CD4-positive, alpha-beta T cell (primary cell): ENCODE results near the gene DGAT2L6. TPM values are rescaled to one million over a fixed set of nuclear protein-coding genes. Genes with fewer than 3 reads are reported as not detected.
"Not testable (repeated sequence)": the region's sequence is repeated elsewhere in the genome, so short reads cannot be mapped to it uniquely, and the experiment has no call there.

ENCODE experiments used
- ATAC-seq: fragments of 200-7000 bp; cut with Tn5 transposase; one replicate; pipeline ENCODE4 v1.10.0; 2022; ENCODE audit warnings: mild to moderate bottlenecking; ENCODE audit not compliant: poor library complexity
- CTCF ChIA-PET: fragments of 350-600 bp; sonication (Branson Sonifier 250); formaldehyde crosslinking; loops from one replicate; lab custom pipeline; 2021; ENCODE audit warnings: antibody characterized with exemption, inconsistent platforms; lab: Charles Lee
- POLR2A ChIA-PET: fragments of 350-600 bp; sonication (Branson Sonifier 250); formaldehyde crosslinking; loops from one replicate; lab custom pipeline; 2021; ENCODE audit warnings: antibody characterized with exemption, inconsistent platforms; lab: Charles Lee
- DNase-seq, 14 experiments: peaks; one replicate each; pipeline ENCODE4 v3.0.0-alpha.2; 2013 to 2020; ENCODE audit warnings: mixed read lengths in 2 of 14
- H3K27ac ChIP-seq, 2 donors: one replicate each; pipeline versions ENCODE4 v1.5.1 to v1.7.0; 2013; ENCODE audit warnings: low read length in 2 of 2, low read depth in 1 of 2, mild to moderate bottlenecking in 1 of 2
- H3K27me3 ChIP-seq, 2 experiments: 1 replicate in 1 of 2; 2 replicates in 1 of 2; pipeline versions ENCODE4 v1.6.1 to v1.7.0; 2013; ENCODE audit warnings: low read length in 2 of 2, control low read depth in 1 of 2, mild to moderate bottlenecking in 1 of 2, moderate library complexity in 1 of 2; ENCODE audit not compliant: insufficient read depth in 2 of 2, control insufficient read depth in 1 of 2
- H3K36me3 ChIP-seq: one replicate; pipeline ENCODE4 v1.6.1; 2013; ENCODE audit warnings: low read length, control low read depth; ENCODE audit not compliant: insufficient read depth
- H3K4me1 ChIP-seq: one replicate; pipeline ENCODE4 v1.6.1; 2013; ENCODE audit warnings: low read length, control low read depth; ENCODE audit not compliant: insufficient read depth
- H3K4me3 ChIP-seq: one replicate; pipeline ENCODE4 v1.5.1; 2013; ENCODE audit warnings: mild to moderate bottlenecking, low read length, moderate library complexity
- H3K9me3 ChIP-seq, 2 experiments: 1 replicate in 1 of 2; 2 replicates in 1 of 2; pipeline versions ENCODE4 v1.6.1 to v1.7.0; 2013; ENCODE audit warnings: low read length in 2 of 2, mild to moderate bottlenecking in 2 of 2, control low read depth in 1 of 2, moderate library complexity in 1 of 2; ENCODE audit not compliant: control insufficient read depth in 1 of 2, insufficient read depth in 1 of 2
- H3K27ac Mint-ChIP-seq: one replicate; pipeline ENCODE4 v1.8.0; 2020; ENCODE audit warnings: mixed read lengths
- H3K27me3 Mint-ChIP-seq: one replicate; pipeline ENCODE4 v1.8.0; 2021; ENCODE audit warnings: mixed read lengths
- H3K36me3 Mint-ChIP-seq: one replicate; pipeline ENCODE4 v1.8.0; 2021; ENCODE audit warnings: low read depth, mixed read lengths
- H3K4me1 Mint-ChIP-seq: one replicate; pipeline ENCODE4 v1.8.0; 2021; ENCODE audit warnings: low read depth, mixed read lengths
- H3K4me3 Mint-ChIP-seq: one replicate; pipeline ENCODE4 v1.8.0; 2020; ENCODE audit warnings: mild to moderate bottlenecking, mixed read lengths
- H3K9me3 Mint-ChIP-seq: one replicate; pipeline ENCODE4 v1.8.0; 2020; ENCODE audit warnings: mixed read lengths
- CTCF ChIP-seq: fragments of 200-600 bp; IDR thresholded peaks from one replicate; pipeline ENCODE4 v1.8.0; 2022; ENCODE audit warnings: antibody characterized with exemption, mild to moderate bottlenecking
- intact Hi-C, 2 experiments: fragments of 100-400 bp; cut with DNase I in 1 of 2; cut with micrococcal nuclease in 1 of 2; formaldehyde crosslinking; loops; one replicate each; pipeline versions ENCODE4 v1.15.1 to v1.9.0; 2023 to 2025; cut with DNase I, micrococcal nuclease
- total RNA-seq, 174 experiments: library from RNA in 2 of 174; stranded (reverse) in 2 of 174; gene quantifications; one replicate each; pipeline ENCODE4 v1.2.3 and lab custom pipeline; 2021 to 2026

DGAT2L6 gene
- total RNA-seq, 2 experiments from 2014 or later: not detected

DNA sequence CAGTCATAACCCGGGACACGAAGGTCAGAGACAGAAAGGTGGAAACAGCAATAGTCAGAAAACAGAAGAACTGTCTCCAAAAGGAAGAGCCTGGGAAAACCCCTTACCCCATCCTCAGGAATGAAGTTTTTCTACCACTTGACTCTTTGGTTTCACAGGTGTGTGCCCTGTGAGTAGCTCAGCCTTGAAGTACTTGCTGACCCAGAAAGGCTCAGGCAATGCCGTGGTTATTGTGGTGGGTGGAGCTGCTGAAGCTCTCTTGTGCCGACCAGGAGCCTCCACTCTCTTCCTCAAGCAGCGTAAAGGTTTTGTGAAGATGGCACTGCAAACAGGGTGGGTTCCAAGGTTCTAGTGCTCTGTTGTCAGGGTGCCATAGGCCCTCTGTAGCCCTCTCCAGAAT is 24.4 kb downstream of the DGAT2L6 start:
- H3K4me1 ChIP-seq: no peaks in the 10 kb centered on the region
- no peak for ATAC-seq
- intact Hi-C loops: no loop called here
- Mint-ChIP-seq H3K27ac (no peak overlapping the region), H3K27me3 (no peaks in the 10 kb centered on the region), H3K36me3 (no peaks in the 10 kb centered on the region), H3K4me3 (no peak overlapping the region), H3K9me3 (no peaks in the 10 kb centered on the region), H3K4me1 (no peaks in the 10 kb centered on the region)
- H3K9me3 ChIP-seq: no peaks in the 10 kb centered on the region
- DNase-seq: no peak
- H3K36me3 ChIP-seq: no peaks in the 10 kb centered on the region
- H3K27ac ChIP-seq: no peak overlapping the region
- no peak overlapping the region for H3K4me3 ChIP-seq
- CTCF ChIA-PET: no interaction called here
- H3K27me3 ChIP-seq: no peaks in the 10 kb centered on the region
- POLR2A ChIA-PET: no interaction called here
- TF ChIP-seq CTCF: no peak

- no peaks in the 10 kb centered on the region for H3K9me3 Mint-ChIP-seq
- ChIA-PET CTCF (interaction anchor here (1.1 kb wide), 1 partner anchor 12 kb away, joined by 3 read pairs; no protein-coding TSS in a partner anchor), POLR2A (no interaction called here)
- Histone ChIP-seq H3K4me3 (no peak overlapping the region), H3K9me3 (no peaks in the 10 kb centered on the region), H3K27me3 (no peaks in the 10 kb centered on the region), H3K4me1 (no peaks in the 10 kb centered on the region), H3K27ac (no peak overlapping the region), H3K36me3 (no peaks in the 10 kb centered on the region)
- no peak for DNase-seq
- no peak overlapping the region for H3K27ac Mint-ChIP-seq
- ATAC-seq: no peak
- no peaks in the 10 kb centered on the region for H3K27me3 Mint-ChIP-seq
- intact Hi-C loops: no loop called here
- H3K36me3 Mint-ChIP-seq: no peaks in the 10 kb centered on the region
- no peaks in the 10 kb centered on the region for H3K4me1 Mint-ChIP-seq
- no peak for TF ChIP-seq CTCF
- H3K4me3 Mint-ChIP-seq: no peak overlapping the region
Measured at GRCh38 chrX:70208479-70208878, 31.2 kb downstream of the DGAT2L6 start.

- H3K4me1 Mint-ChIP-seq, H3K27ac Mint-ChIP-seq: not testable (repeated sequence)
Measured at GRCh38 chrX:70209570-70209969, 32.3 kb downstream of the DGAT2L6 start.

More at GRCh38 chrX:70209570-70209969, 32.3 kb downstream of the DGAT2L6 start:
- intact Hi-C loops, DNase-seq, H3K27me3 Mint-ChIP-seq, H3K9me3 ChIP-seq, H3K27me3 ChIP-seq, H3K36me3 ChIP-seq, ATAC-seq, H3K4me3 ChIP-seq, H3K27ac ChIP-seq, POLR2A ChIA-PET, CTCF ChIA-PET, H3K4me3 Mint-ChIP-seq, H3K36me3 Mint-ChIP-seq, H3K4me1 ChIP-seq, H3K9me3 Mint-ChIP-seq: not testable (repeated sequence)
